GM12873 (cell line): ENCODE data around the gene GABRB3.

Source experiments
- TF ChIP-seq, protein P1 (sequence below): IDR thresholded peaks from 2 replicates; pipeline ENCODE4 v1.5.1; 2012; ENCODE audit warnings: low read depth, mild to moderate bottlenecking, moderate library complexity, low read length, control low read depth; ENCODE audit not compliant: insufficient read depth; ENCODE audit errors: missing control alignments

The GABRB3 gene

DNA sequence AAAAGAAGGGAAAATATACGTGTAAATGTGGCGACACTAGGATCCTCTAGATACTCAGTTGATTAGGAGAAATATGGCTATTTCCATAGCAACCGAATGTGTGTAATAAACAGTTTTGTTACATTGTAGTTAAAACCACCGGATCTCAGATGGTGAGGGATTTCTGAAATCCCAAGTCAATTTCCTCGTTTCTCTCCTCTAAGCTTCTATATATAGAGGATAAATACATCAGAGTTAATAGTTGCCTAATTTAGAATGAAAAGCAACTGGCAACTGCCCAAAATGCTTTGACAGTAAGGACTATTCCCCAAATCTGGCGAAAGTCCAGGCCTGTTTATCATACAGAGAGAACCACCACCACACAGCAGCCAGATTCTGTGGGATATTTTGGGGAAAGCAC is 112.6 kb downstream of the GABRB3 start:
- TF ChIP-seq, protein P1, sequence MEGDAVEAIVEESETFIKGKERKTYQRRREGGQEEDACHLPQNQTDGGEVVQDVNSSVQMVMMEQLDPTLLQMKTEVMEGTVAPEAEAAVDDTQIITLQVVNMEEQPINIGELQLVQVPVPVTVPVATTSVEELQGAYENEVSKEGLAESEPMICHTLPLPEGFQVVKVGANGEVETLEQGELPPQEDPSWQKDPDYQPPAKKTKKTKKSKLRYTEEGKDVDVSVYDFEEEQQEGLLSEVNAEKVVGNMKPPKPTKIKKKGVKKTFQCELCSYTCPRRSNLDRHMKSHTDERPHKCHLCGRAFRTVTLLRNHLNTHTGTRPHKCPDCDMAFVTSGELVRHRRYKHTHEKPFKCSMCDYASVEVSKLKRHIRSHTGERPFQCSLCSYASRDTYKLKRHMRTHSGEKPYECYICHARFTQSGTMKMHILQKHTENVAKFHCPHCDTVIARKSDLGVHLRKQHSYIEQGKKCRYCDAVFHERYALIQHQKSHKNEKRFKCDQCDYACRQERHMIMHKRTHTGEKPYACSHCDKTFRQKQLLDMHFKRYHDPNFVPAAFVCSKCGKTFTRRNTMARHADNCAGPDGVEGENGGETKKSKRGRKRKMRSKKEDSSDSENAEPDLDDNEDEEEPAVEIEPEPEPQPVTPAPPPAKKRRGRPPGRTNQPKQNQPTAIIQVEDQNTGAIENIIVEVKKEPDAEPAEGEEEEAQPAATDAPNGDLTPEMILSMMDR, result no peak

DNA sequence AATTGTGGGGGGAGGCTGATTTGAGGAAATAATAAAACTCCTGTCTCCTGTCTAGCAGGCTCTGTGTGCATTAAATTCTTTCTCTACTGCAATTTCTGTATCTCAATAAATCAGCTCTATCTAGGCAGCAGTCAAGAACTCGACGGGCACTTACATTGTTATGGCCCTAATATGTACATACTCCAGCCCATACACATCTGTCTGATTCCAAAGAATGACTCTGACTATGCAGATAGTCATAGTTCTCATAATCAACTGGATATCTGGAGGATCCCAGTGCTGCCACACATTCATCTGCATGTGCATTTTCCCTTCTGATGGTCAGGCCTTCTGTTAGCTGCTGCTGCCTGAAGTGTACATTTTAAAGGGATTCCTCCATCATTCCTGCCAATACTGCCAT is 114.6 kb downstream of the GABRB3 start:
- TF ChIP-seq, protein P1, result no peak

- TF ChIP-seq, protein P1, result no peak
Measured at GRCh38 chr15:26656080-26656479, 116.8 kb downstream of the GABRB3 start.

- TF ChIP-seq, protein P1, result no peak
Measured at GRCh38 chr15:26651909-26652308, 121.0 kb downstream of the GABRB3 start.

DNA sequence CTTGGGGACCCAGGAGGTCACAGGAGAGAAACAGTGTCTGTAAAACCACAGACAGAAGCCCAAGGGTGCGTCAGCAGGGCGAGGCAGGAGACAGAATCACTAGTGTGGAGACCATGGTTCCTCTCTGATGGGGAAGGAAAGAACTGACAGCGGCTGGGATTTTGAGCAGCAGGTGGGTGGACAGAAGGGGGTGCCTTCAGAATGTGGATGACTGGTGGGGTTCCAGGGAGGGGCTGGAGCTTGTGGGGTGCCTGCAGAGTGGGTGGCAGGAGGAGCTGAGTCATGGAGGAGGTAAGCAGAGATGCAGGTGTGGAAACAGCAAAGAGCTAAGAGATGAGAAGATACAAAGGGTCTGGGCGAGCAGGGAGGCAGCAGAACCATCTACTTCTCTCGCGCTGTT is 124.2 kb downstream of the GABRB3 start:
- TF ChIP-seq, protein P1, result no peak

DNA sequence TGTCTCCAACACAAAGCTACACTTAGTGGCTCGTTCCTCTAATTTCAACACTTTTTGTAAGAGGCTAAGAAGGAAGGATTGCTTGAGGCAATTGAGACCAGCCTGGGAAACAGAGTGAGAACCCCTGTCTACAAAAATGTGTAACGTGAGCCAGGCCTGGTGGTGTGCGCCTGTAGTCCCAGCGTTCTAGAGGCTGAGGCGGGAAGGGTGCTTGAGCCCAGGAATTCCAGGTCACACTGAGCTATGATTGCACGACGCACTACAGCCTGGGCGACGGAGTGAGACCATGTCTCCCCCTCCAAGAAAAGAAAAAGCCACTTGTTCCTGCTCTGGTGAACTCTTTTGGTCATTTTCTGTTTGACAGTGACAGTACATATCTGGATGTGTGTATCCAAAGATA is 127.9 kb downstream of the GABRB3 start:
- TF ChIP-seq, protein P1, result no peak

GRCh38 chr15:26641144-26641543 is 131.7 kb downstream of the GABRB3 start:
- TF ChIP-seq, protein P1, result no peak
